ENCODE results near the gene ICAM2. TPM values are rescaled to one million over a fixed set of nuclear protein-coding genes. Genes with fewer than 3 reads are reported as not detected.

The ICAM2 gene
- total RNA-seq, 1 donor, result 6.5 TPM

DNA sequence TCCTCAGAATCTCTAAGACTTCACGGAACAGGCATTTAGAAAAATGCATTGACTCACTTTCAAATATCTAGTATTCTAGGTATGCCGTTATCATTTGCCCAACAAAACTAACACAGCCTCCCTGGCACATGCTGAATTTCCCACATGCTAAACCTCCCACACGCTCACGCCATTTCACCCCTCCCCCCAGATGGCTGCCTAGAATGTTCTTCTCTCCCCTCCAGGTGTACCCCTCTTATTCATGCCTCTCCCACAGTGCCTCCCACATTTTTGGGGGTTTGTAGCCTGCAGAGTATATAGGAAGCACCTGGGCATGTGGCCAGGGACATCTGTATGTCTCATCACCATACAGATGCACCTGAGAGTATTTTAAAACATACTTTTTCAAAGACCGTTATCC lies 38.2 kb upstream of the ICAM2 start:
- Histone ChIP-seq H3K4me1 (ENCODE audit: insufficient read depth, low read length) (no peaks in the 10 kb centered on the region), H3K27ac (ENCODE audit: low read depth, low read length) (no peak overlapping the region), H2AFZ (ENCODE audit: low read length) (no peak overlapping the region), H3K27me3 (ENCODE audit: insufficient read depth, low read length) (no peaks in the 10 kb centered on the region), H4K20me1 (ENCODE audit: insufficient read depth, low read length) (no peaks in the 10 kb centered on the region), H3K36me3 (ENCODE audit: insufficient read depth, low read length) (peaks cover 42% of the 10 kb centered on the region), H3K4me3 (ENCODE audit: insufficient read depth, low read length) (no peak overlapping the region), H3K4me2 (ENCODE audit: insufficient read depth, low read length) (no peak overlapping the region), H3K9me3 (ENCODE audit: low read depth, low read length) (no peaks in the 10 kb centered on the region), H3K79me2 (ENCODE audit: insufficient read depth, low read length) (no peaks in the 10 kb centered on the region)
- TF ChIP-seq, protein P1, sequence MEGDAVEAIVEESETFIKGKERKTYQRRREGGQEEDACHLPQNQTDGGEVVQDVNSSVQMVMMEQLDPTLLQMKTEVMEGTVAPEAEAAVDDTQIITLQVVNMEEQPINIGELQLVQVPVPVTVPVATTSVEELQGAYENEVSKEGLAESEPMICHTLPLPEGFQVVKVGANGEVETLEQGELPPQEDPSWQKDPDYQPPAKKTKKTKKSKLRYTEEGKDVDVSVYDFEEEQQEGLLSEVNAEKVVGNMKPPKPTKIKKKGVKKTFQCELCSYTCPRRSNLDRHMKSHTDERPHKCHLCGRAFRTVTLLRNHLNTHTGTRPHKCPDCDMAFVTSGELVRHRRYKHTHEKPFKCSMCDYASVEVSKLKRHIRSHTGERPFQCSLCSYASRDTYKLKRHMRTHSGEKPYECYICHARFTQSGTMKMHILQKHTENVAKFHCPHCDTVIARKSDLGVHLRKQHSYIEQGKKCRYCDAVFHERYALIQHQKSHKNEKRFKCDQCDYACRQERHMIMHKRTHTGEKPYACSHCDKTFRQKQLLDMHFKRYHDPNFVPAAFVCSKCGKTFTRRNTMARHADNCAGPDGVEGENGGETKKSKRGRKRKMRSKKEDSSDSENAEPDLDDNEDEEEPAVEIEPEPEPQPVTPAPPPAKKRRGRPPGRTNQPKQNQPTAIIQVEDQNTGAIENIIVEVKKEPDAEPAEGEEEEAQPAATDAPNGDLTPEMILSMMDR (IDR thresholded peaks at IDR 0.05; ENCODE audit: extremely low read depth, low read depth, low read length), result no peak
- DNase-seq (ENCODE audit: insufficient read length, low spot score, missing footprints), result peak; percentile 59

DNA sequence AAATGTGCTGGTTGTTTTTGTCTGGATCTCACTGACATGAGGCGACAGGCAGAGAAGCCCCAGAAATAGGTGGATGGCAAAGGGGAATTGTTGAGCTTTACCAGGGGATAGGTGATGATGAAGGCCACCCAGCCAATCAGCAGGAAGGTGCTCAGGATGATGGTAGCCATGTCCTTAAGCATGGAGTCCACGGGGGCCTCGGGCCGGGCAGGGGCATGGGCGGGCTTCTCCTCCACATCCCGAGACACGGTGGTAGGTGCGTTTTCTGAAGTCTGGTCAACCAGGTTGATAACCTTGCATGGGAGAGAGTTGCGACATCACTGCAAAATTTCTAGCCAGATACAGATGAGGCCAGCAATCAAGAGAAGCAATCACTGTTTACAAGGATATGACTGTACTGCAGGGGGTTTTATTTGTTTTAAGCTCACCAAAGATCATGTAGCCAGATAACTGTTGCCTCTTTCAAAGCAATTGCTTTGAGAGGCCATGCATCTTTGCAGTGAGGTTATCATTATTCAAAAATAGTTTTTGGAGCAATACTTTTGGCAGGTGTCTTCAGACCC lies 37.3 kb upstream of the ICAM2 start:
- Histone ChIP-seq H3K27me3 (ENCODE audit: insufficient read depth, low read length) (no peaks in the 10 kb centered on the region), H3K79me2 (ENCODE audit: insufficient read depth, low read length) (no peaks in the 10 kb centered on the region), H2AFZ (ENCODE audit: low read length) (no peak overlapping the region), H4K20me1 (ENCODE audit: insufficient read depth, low read length) (no peaks in the 10 kb centered on the region), H3K9me3 (ENCODE audit: low read depth, low read length) (no peaks in the 10 kb centered on the region), H3K4me2 (ENCODE audit: insufficient read depth, low read length) (no peak overlapping the region), H3K36me3 (ENCODE audit: insufficient read depth, low read length) (peaks cover 43% of the 10 kb centered on the region), H3K27ac (ENCODE audit: low read depth, low read length) (no peak overlapping the region), H3K4me1 (ENCODE audit: insufficient read depth, low read length) (no peaks in the 10 kb centered on the region), H3K4me3 (ENCODE audit: insufficient read depth, low read length) (no peak overlapping the region)
- TF ChIP-seq, protein P1 (IDR thresholded peaks at IDR 0.05; ENCODE audit: extremely low read depth, low read depth, low read length), result no peak
- no peak for DNase-seq (ENCODE audit: insufficient read length, low spot score, missing footprints)

DNA sequence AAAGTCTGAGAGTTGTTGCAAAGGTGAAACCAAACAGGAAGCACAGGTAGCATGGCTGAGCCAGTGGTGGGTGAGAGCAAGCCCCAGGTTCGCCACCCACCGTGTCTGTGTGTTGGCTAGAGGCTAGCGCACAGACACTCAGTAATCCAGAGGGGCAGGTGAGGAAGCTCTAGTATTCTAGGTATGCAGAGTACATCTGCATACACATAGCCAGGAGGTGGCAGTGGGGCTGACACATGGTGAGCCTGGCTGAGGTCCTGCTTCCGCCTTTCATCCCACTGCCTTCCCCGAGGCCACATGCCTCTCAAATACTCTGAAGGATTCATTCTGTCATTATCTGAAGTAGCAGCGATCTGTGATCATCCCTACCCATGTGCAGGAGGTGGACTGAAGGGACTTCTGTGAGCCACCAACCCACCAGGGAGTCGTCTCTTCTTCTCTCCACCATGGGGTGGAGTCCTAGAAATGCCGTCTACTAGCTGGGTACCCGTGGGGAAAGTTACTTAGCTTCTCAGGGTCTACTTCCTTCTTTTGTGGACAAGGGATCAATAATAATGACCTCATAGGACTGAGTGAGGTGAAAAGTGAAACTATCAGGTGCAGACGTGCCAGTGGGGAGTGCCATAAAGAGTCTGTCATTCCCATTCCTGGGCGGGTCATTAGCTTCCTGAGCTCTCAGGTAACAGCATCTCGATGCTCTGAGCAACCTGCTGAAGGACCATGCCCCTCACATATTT lies 36.0 kb upstream of the ICAM2 start:
- H3K4me2 ChIP-seq (ENCODE audit: insufficient read depth, low read length), result no peak overlapping the region
- no peak overlapping the region for H2AFZ ChIP-seq (ENCODE audit: low read length)
- no peaks in the 10 kb centered on the region for H3K4me1 ChIP-seq (ENCODE audit: insufficient read depth, low read length)
- TF ChIP-seq, protein P1 (IDR thresholded peaks at IDR 0.05; ENCODE audit: extremely low read depth, low read depth, low read length), result no peak
- peaks cover 53% of the 10 kb centered on the region for H3K36me3 ChIP-seq (ENCODE audit: insufficient read depth, low read length)
- no peaks in the 10 kb centered on the region for H3K27me3 ChIP-seq (ENCODE audit: insufficient read depth, low read length)
- H4K20me1 ChIP-seq (ENCODE audit: insufficient read depth, low read length), result no peaks in the 10 kb centered on the region
- H3K79me2 ChIP-seq (ENCODE audit: insufficient read depth, low read length), result no peaks in the 10 kb centered on the region
- H3K4me3 ChIP-seq (ENCODE audit: insufficient read depth, low read length), result no peak overlapping the region
- H3K27ac ChIP-seq (ENCODE audit: low read depth, low read length), result no peak overlapping the region
- no peak for DNase-seq (ENCODE audit: insufficient read length, low spot score, missing footprints)
- no peaks in the 10 kb centered on the region for H3K9me3 ChIP-seq (ENCODE audit: low read depth, low read length)

All from osteoblast (primary cell).